GM18909 (cell line): ENCODE results near the gene RAB34.

Experiments
- ATAC-seq: cut with Tn5 transposase; IDR thresholded peaks from one replicate; pipeline ENCODE4 v1.9.1; 2021; ENCODE audit warnings: mild to moderate bottlenecking; ENCODE audit not compliant: unreplicated experiment, poor library complexity

Gene RAB34

DNA sequence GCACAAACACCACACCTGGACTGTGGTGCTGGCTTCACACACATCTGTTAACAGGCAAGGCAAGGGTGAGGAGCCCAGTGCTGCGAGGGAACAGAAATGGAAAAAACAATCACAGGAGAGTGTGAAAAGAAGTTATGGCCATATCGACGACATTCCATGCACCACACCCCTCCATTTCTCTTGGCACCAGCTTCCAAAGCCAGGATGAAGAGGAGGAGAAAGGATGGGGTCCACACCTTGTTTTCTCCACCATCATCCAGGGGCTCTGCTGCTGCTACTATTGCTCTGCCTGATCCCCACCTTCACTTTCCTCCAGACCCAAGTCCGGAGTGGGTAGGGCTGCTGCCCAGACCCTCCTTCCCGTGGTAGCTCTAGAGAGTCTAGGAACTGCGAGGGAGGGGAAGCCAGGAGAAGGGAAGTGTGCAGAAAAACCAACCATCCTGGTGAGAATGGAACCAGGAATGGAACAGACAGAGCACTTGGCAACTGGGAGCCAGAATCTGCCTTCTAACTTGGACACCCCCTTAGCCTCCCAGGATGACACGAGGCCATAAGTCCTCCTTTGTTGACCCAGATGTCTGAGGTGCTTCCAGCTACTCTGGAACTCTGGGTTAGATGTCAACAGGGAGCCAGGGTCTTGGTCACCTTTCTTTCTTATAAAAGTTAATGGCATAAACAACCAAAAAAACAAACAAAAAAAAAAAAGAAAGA, 4.8 kb downstream of the RAB34 start:
- ATAC-seq: no peak

DNA sequence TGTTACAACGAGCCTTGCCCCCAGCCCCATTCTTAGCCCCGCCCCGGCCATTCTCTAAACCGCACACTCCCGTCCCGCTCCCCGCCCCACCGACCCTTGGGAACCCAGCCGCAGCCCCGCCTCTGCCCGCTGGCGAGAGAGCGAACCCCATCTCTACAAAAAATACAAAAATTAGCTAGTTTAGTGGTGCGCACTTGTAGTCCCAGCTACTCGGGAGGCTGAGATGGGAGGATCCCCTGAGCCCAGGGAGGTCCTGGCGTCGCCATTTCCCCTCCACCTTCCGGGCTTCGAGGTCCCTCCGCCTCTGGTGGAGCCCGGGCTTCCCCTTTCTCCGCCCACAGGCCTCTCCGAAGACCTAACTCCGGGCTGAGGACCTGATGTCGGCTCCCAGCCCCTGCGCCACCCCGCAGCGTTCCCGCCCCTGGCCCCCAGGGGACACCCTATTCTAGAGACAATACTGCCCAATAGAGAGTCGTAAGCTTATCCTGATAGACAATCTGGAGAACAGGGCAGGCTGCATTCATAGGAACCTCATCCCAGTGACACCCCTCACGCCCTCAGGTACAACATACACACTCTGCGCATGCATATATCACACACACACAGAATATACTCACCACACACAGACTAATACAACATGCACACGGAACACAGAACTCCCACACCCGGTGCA, 5.5 kb downstream of the RAB34 start:
- peak; percentile 5 for ATAC-seq

DNA sequence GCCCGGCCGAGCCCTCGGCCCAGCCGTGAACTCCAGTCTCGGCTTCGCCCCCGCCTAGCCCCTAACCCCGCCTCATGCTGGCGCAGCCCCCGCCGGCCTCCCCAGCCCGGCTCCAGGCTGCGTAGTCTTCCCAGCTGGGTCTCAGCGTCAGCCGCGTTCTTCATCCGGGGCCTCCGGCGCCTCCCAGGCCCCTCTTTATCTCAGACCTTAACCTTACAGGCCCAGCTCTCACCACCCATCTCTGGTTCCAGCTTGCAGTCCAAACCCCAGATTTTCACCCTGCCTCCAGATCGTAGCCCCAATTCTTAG, 6.0 kb downstream of the RAB34 start, which contains the start of gene PROCA1:
Gene PROCA1 (minus strand): TSS at position 166 of the 309 bp plus-strand sequence. CDS start 228 bp downstream, outside the sequence.
- ATAC-seq: peak; percentile 31

- ATAC-seq: peak; percentile 77
These were observed 6.6 kb downstream of the RAB34 start for GRCh38 chr17:28710861-28711722.

DNA sequence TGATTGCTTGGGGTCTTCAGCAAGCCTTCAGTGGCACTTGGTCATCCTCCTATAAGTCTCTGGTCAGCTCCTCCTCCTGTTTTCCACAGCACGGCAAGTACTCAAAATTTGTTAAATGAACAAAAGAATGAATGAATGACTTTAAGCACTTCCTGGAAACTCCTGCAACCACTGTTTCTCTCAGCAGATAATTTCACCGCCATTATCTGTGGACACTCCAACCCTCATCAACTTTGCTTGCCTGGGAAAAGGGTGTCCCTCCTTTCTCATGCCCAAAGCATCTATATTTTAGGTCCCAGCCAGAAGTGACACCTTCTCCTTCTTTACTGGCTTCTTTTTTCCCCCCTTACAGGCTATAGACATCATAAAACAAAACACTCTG, 10.3 kb downstream of the RAB34 start:
- ATAC-seq: no peak

GRCh38 chr17:28706471-28707338, 11.0 kb downstream of the RAB34 start:
- ATAC-seq: no peak

DNA sequence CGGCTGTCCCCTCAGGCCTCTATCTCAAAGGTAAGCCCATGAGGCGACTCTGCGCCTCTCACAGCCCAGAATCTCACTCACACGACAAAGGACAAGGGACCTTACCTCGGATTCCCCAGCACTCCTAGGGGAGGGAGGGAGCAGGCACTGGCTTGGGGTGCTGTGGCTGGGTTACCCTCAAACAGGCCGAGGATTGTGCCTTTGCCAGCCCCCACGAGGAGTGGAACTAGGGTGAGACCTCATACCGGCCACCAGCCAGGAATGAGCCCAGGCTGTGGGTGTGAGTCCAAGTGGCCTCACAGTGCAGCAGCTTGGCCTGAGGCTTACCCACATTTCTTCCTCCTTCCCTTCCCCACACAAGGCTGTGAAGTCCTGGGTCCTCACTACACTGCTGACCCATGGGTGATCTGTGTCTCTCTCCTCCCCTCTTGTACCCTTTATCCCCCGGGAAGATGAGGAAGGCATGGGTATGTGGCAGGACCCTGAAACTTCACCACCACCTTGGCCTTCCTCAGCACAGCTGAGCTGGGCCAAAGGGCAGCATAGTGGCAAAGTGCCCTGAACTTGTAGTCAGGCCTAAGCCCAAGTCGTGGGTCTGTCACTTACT, 11.8 kb downstream of the RAB34 start:
- ATAC-seq: no peak

GRCh38 chr17:28705074-28705659, 12.5 kb downstream of the RAB34 start:
- no peak for ATAC-seq

GRCh38 chr17:28704219-28704858, 13.3 kb downstream of the RAB34 start:
- ATAC-seq: no peak

GRCh38 chr17:28703552-28704218, 14.0 kb downstream of the RAB34 start:
- ATAC-seq: no peak

GRCh38 chr17:28702752-28703150, 14.9 kb downstream of the RAB34 start:
- no peak for ATAC-seq

DNA sequence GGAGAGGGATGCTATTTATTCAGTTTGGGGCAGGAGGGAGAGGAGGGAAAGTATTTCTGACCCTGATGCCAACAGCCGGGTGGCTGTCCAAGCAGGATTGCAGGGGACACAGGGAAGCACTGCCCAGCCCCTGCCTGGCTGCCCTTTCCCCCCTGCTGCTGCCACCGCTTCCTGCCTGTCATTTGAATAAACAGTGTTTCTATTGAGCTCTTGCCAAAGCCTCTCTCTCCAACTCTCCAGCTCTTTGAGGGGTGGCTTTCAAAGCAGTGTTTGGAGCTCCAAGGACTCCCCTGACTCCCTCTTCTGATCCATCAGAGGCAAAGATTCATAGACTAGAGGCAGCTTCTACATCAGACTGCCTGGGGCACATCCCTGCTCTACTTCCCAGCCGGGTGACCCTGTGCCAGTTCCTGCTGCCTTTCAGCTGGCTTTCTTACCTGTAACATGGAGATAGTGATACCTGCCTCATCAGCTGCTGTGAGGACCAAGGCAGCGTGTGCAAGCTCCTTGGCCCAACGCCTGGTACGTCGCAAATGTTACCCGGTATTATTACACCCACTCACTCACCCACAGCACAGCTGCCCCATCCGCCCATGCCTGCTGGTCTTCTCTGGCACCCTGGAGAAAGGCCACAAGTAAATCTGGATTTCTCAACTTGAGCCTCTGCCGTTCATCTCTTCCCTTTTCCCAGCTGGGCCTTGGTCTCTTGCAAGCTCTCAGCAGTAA, 15.5 kb downstream of the RAB34 start:
- ATAC-seq: no peak

DNA sequence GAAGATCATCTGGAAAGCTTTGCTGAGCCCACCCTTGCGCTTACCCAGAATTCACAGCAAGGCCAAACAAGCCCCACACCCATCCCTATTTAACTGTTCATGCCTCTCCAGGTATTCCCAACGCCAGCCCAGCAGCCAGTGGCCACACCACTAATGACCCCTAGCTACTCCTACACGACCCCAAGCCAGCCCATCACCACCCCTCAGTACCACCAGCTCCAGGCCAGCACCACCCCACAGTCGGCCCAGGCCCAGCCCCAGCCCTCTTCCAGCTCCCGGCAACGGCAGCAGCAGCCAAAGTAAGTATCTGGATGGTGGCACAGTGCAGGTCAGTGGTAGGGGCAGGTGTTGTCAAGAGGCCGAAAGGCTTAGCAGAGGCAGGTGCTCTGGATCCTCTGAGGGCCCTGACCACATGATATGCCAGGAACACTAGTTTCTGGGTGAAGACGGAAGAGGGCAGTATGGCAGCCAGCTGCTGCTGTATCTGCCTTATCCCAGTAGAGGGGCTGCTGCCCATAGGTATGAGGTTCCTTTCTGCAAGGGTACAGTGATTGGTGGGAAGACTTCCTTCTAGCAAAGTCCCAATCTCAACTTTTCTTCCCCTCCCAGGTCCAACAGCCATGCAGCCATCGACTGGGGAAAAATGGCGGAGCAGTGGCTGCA, 16.7 kb downstream of the RAB34 start:
- no peak for ATAC-seq

DNA sequence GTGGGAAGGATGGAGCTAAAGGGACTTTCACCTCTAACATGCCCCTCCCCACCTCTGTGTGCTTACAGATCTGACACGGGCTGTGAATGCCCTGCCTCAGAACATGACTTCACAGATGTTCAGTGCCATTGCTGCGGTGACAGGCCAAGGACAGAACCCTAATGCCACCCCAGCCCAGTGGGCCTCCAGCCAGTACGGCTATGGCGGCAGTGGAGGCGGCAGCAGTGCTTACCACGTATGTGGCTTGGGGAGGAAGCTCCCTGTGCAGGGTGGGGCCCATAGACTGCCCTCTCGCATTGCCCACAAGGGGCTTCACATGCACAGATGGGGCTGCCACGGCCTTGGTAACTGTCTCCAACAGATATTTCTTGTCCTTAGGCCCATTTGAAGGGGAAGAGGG, 17.4 kb downstream of the RAB34 start:
- no peak for ATAC-seq

DNA sequence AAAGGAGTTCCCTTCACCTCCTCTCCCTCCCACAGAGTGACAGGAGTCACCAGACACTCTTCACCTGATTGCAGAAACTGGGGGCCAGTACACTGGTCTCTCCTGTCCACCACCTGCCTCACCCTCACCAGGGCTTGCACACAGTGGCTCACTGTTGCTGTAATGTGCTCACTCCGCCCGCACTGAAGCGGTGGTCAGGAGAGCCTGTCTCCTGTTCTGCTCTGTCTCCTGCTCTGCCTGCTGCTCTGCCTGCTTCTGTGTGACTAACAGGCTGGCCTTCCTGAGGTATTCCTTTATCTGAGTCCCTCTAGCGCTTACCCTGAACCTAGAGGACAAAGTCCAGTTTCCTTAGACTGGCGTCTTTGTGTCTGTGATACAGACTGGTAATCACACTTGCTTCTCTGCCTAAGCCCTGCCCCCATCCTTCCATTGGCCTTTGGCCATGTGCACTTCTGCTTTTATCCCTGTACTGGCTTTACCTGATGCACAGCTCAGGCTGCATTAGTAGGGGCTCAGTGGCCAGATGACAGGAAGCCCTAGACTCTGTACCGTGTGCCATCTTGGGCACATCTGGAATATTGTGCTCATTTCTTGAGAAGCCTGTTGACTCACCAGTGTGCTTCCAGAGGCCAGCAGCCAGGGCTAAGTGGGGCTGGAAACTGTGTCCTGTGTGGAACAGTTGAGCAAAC, 19.3 kb downstream of the RAB34 start:
- no peak for ATAC-seq

DNA sequence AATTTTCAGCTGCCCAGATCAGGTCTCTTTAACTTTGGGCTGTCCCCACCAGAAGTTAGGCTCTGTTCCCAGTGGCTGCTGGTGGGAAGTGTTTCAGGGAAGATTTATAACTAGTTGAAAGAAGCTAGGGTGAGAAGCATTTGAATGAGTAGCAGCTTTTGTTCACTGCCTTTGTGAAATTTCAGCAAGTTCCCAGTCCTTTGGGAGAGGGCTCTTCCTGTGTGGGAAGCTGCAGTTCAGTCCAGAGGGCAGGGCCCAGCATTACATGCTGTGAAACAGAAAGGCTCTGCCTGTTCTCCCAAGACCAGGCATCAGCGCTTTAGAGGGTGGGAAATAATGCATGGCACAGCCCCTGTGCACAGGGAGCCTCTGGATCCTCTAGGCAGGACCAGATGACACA, 23.8 kb downstream of the RAB34 start:
- ATAC-seq: no peak

DNA sequence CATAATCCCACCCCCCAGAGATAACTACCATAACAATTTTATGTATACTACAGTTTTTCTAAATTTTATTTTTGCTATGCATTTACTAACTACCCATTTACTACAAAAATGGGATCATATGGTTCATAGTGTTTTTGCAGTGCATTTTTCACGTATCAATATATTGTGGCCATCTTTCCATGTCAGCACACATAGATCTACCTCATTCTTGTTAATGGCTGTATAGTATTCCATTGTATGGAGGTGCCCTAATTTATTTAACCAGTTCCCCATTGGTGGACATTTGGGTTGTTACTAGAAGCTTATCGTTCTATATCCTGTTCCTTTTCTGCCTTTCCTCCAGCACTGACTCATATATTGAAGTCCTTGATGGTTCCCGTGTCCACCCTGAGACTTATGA, 28.7 kb downstream of the RAB34 start:
- ATAC-seq: no peak
